ENCODE data around the gene HABP2. TPM values are rescaled to one million over a fixed set of nuclear protein-coding genes. Genes with fewer than 3 reads are reported as not detected.

Gene HABP2
- total RNA-seq, 4 donors from 2014 or later, result under 0.01 to 0.09 TPM; not detected in 2

- Histone ChIP-seq H3K9me3 (no peaks in the 10 kb centered on the region), H3K27me3 (peaks cover 0 to 16% (median 0%) of the 10 kb centered on the region in 4 donors), H3K36me3 (no peaks in the 10 kb centered on the region), H3K4me1 (peaks cover 0 to 4% (median 0%) of the 10 kb centered on the region in 3 donors), H3K4me3 (no peak overlapping the region), H3K27ac (no peak overlapping the region)
- WGBS, 2 donors, result 41 to 59% methylated on average over 3 to 4 of the region's 4 CpGs
- DNase-seq, result no peak
- TF ChIP-seq POLR2A (IDR thresholded peaks at IDR 0.05), result no peak
- intact Hi-C loops (cut with DNase I), result no loop called here
Measured at GRCh38 chr10:113576852-113577251, 24.0 kb downstream of the HABP2 start.

GRCh38 chr10:113578773-113579172 is 25.9 kb downstream of the HABP2 start:
- intact Hi-C loops (cut with DNase I), result no loop called here

GRCh38 chr10:113581092-113581491 is 28.2 kb downstream of the HABP2 start:
- intact Hi-C loops (cut with DNase I), result no loop called here

More at GRCh38 chr10:113578773-113579172, 25.9 kb downstream of the HABP2 start:
- no peaks in the 10 kb centered on the region for H3K4me1 ChIP-seq
- no peak for DNase-seq
- peaks cover 0 to 27% (median 0%) of the 10 kb centered on the region in 4 donors for H3K27me3 ChIP-seq
- no peak for TF ChIP-seq POLR2A (IDR thresholded peaks at IDR 0.05)
- TF ChIP-seq CTCF (IDR thresholded peaks at IDR 0.05), result no peak
- no peak overlapping the region for H3K27ac ChIP-seq
- WGBS, 2 donors, result 73 to 92% methylated on average over 1 of the region's 1 CpG
- no peak overlapping the region for H3K4me3 ChIP-seq
- H3K9me3 ChIP-seq, result no peaks in the 10 kb centered on the region
- no peaks in the 10 kb centered on the region for H3K36me3 ChIP-seq

GRCh38 chr10:113583571-113583970 is 30.7 kb downstream of the HABP2 start:
- Histone ChIP-seq H3K4me1 (no peaks in the 10 kb centered on the region), H3K27me3 (peaks cover 0 to 25% (median 0%) of the 10 kb centered on the region in 4 donors), H3K4me3 (no peak overlapping the region), H3K36me3 (no peaks in the 10 kb centered on the region), H3K9me3 (no peaks in the 10 kb centered on the region), H3K27ac (no peak overlapping the region)
- WGBS, 2 donors, result 34 to 57% methylated on average over 3 of the region's 3 CpGs
- intact Hi-C loops (cut with DNase I), result no loop called here
- no peak for DNase-seq
- no peak for TF ChIP-seq POLR2A (IDR thresholded peaks at IDR 0.05)
- TF ChIP-seq CTCF (IDR thresholded peaks at IDR 0.05), result no peak

More at GRCh38 chr10:113581092-113581491, 28.2 kb downstream of the HABP2 start:
- H3K4me1 ChIP-seq, result no peaks in the 10 kb centered on the region
- no peak overlapping the region for H3K4me3 ChIP-seq
- H3K36me3 ChIP-seq, result no peaks in the 10 kb centered on the region
- 50 to 88% methylated on average over 1 of the region's 1 CpG for WGBS, 2 donors
- no peak for TF ChIP-seq CTCF (IDR thresholded peaks at IDR 0.05)
- TF ChIP-seq POLR2A (IDR thresholded peaks at IDR 0.05), result no peak
- H3K9me3 ChIP-seq, result no peaks in the 10 kb centered on the region
- H3K27me3 ChIP-seq, result peaks cover 0 to 35% (median 0%) of the 10 kb centered on the region in 4 donors
- H3K27ac ChIP-seq, result no peak overlapping the region
- no peak for DNase-seq

DNA sequence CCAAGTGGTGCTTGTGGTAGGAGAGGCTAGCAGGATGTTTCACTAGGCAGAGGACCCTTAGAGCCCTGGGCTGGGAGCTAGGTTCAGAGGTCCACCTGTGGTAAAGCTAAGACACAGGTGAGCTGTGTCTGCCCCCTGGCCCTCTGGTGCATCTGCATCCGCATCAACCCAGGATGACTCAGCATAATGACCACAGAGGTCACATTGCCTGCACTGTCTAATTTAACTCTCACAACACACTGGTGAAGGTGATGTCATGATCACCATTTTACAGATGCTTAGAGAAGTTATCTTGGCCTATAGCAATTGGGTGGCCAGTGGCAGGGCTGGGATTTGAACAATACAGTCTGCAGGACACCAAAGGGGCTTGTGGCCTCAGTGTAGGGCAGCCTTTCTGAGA is 33.1 kb downstream of the HABP2 start:
- 80 to 88% methylated on average over 1 of the region's 1 CpG for WGBS, 2 donors
- no peaks in the 10 kb centered on the region for H3K4me1 ChIP-seq
- H3K27ac ChIP-seq, result no peak overlapping the region
- peaks cover 0 to 19% (median 0%) of the 10 kb centered on the region in 4 donors for H3K27me3 ChIP-seq
- H3K36me3 ChIP-seq, result no peaks in the 10 kb centered on the region
- DNase-seq, result no peak
- H3K4me3 ChIP-seq, result no peak overlapping the region
- TF ChIP-seq POLR2A (IDR thresholded peaks at IDR 0.05) (no peak), CTCF (IDR thresholded peaks at IDR 0.05) (no peak)
- intact Hi-C loops (cut with DNase I), result no loop called here
- no peaks in the 10 kb centered on the region for H3K9me3 ChIP-seq
